Progenitor cell of endocrine pancreas (in vitro differentiated cells): ENCODE results near the gene FBXL7. TPM values are rescaled to one million over a fixed set of nuclear protein-coding genes. Genes with fewer than 3 reads are reported as not detected.
A peak's percentile ranks its signal among the peaks of the same experiment; 100 is the strongest.

Experiments used
- DNase-seq: peaks from one replicate; pipeline ENCODE4 v3.0.0; 2021; ENCODE audit warnings: low spot score; ENCODE audit not compliant: unreplicated experiment
- H3K27ac Mint-ChIP-seq: 2 replicates; pipeline ENCODE4 v1.8.0; 2021; ENCODE audit warnings: mild to moderate bottlenecking, moderate library complexity, mixed read lengths
- H3K27me3 Mint-ChIP-seq: 2 replicates; pipeline ENCODE4 v1.8.0; 2021; ENCODE audit warnings: mixed read lengths
- H3K36me3 Mint-ChIP-seq: 2 replicates; pipeline ENCODE4 v1.8.0; 2022; ENCODE audit warnings: mixed read lengths; ENCODE audit not compliant: insufficient read depth
- H3K4me1 Mint-ChIP-seq: 2 replicates; pipeline ENCODE4 v1.8.0; 2021; ENCODE audit warnings: low read depth, mixed read lengths
- H3K4me3 Mint-ChIP-seq: 2 replicates; pipeline ENCODE4 v1.8.0; 2021; ENCODE audit warnings: low read depth, mild to moderate bottlenecking, moderate library complexity, mixed read lengths
- H3K9me3 Mint-ChIP-seq: 2 replicates; pipeline ENCODE4 v1.8.0; 2021; ENCODE audit warnings: low read depth, mixed read lengths
- CTCF ChIP-seq: fragments of 200-600 bp; sonication (generic); IDR thresholded peaks from one replicate; pipeline ENCODE4 v1.5.0; 2021; ENCODE audit warnings: antibody characterized with exemption, mild to moderate bottlenecking; ENCODE audit not compliant: unreplicated experiment
- microRNA-seq: library from miRNA; unstranded; fragments of <30 nt; microRNA quantifications from one replicate; pipeline ENCODE4 v1.1.0, GENCODE V29; 2020; ENCODE audit warnings: borderline number of aligned reads; ENCODE audit not compliant: unreplicated experiment
- total RNA-seq: library from RNA; stranded (reverse); gene quantifications from 2 replicates; pipeline ENCODE4 v1.2.1, GENCODE V29; 2021

The FBXL7 gene
- total RNA-seq, 1 donor from 2014 or later = 15.4 TPM

GRCh38 chr5:15968993-15969392, 469.0 kb downstream of the FBXL7 start:
- Mint-ChIP-seq H3K9me3 (no peaks in the 10 kb centered on the region), H3K27me3 (no peaks in the 10 kb centered on the region), H3K4me1 (peaks cover 3% of the 10 kb centered on the region), H3K27ac (no peak overlapping the region), H3K4me3 (no peak overlapping the region), H3K36me3 (no peaks in the 10 kb centered on the region)
- no peak for TF ChIP-seq CTCF
- no peak for DNase-seq

- Mint-ChIP-seq H3K9me3 (peaks cover 6% of the 10 kb centered on the region), H3K4me3 (no peak overlapping the region), H3K27ac (no peak overlapping the region), H3K4me1 (no peaks in the 10 kb centered on the region), H3K36me3 (no peaks in the 10 kb centered on the region), H3K27me3 (no peaks in the 10 kb centered on the region)
- DNase-seq = no peak
- no peak for TF ChIP-seq CTCF
These were observed 477.9 kb downstream of the FBXL7 start for GRCh38 chr5:15977851-15978250.

GRCh38 chr5:15980835-15981234, 480.9 kb downstream of the FBXL7 start:
- no peaks in the 10 kb centered on the region for H3K27me3 Mint-ChIP-seq
- no peaks in the 10 kb centered on the region for H3K4me1 Mint-ChIP-seq
- DNase-seq = no peak
- no peak for TF ChIP-seq CTCF
- no peaks in the 10 kb centered on the region for H3K36me3 Mint-ChIP-seq
- no peak overlapping the region for H3K27ac Mint-ChIP-seq
- no peak overlapping the region for H3K4me3 Mint-ChIP-seq
- H3K9me3 Mint-ChIP-seq = no peaks in the 10 kb centered on the region

- H3K4me3 Mint-ChIP-seq = no peak overlapping the region
These were observed 483.4 kb downstream of the FBXL7 start for GRCh38 chr5:15983392-15983791.

More at GRCh38 chr5:15983392-15983791, 483.4 kb downstream of the FBXL7 start:
- Mint-ChIP-seq H3K27ac (no peak overlapping the region), H3K4me1 (no peaks in the 10 kb centered on the region), H3K36me3 (no peaks in the 10 kb centered on the region), H3K9me3 (no peaks in the 10 kb centered on the region), H3K27me3 (no peaks in the 10 kb centered on the region)
- TF ChIP-seq CTCF = no peak
- DNase-seq = no peak

Small RNA genes within 50 kb of the gene (microRNA-seq; reads per million reads assigned to microRNA genes)
- 1,175 reads per million, percentile 80 among the genes with 10 or more reads in this experiment for gene MIR887
